SK-N-SH (cell line): ENCODE data around the gene RNASE8.

ENCODE experiments used
- EP300 ChIP-seq, 2 experiments: IDR thresholded peaks; 2 replicates each; pipeline versions ENCODE4 v1.4.0 to v1.6.1; 2012; ENCODE audit warnings: borderline replicate concordance in 1 of 2, low read depth in 1 of 2, low read length in 1 of 2
- EZH2phosphoT487 ChIP-seq: fragments of 200-600 bp; sonication (generic); IDR thresholded peaks from 2 replicates; pipeline ENCODE4 v1.6.1; 2017; ENCODE audit warnings: low read depth, mixed run types, mild to moderate bottlenecking, antibody characterized with exemption, moderate library complexity, borderline replicate concordance
- ZBTB33 ChIP-seq: IDR thresholded peaks from 2 replicates; pipeline ENCODE4 v1.4.0; 2012; ENCODE audit warnings: low read depth, borderline replicate concordance
- TF ChIP-seq, protein P1 (sequence below): fragments of 150-350 bp; IDR thresholded peaks from 2 replicates; pipeline ENCODE4 v1.6.1; 2017; ENCODE audit warnings: antibody characterized with exemption, low read length, low read depth, borderline replicate concordance

DNA sequence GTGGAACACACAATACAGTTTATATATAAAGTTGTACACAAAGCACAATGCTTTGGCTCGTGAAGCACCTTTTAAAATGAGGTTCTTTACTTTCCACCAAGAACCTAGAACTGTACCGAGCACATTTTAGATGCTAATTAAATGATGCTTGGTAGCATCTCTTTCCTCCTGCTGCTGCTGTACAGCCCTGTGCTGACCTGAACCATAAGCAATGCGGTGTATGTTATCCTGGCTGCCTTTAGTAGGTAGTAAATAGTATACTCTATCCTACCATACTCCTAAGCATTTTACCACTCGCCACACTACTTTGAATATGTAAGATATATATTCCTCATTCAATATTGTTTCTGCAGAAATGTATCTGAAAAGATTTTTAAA, 2.9 kb upstream of the RNASE8 start:
- no peak for TF ChIP-seq EZH2phosphoT487
- TF ChIP-seq ZBTB33 = no peak
- TF ChIP-seq, protein P1, sequence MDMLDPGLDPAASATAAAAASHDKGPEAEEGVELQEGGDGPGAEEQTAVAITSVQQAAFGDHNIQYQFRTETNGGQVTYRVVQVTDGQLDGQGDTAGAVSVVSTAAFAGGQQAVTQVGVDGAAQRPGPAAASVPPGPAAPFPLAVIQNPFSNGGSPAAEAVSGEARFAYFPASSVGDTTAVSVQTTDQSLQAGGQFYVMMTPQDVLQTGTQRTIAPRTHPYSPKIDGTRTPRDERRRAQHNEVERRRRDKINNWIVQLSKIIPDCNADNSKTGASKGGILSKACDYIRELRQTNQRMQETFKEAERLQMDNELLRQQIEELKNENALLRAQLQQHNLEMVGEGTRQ = no peak
- TF ChIP-seq EP300 (IDR thresholded peaks at IDR 0.05; ENCODE audit: borderline replicate concordance in 1 of 2, low read depth in 1 of 2, low read length in 1 of 2) = no peak
